Measurements from ENCODE around the gene ZBTB7C.

Gene ZBTB7C

DNA sequence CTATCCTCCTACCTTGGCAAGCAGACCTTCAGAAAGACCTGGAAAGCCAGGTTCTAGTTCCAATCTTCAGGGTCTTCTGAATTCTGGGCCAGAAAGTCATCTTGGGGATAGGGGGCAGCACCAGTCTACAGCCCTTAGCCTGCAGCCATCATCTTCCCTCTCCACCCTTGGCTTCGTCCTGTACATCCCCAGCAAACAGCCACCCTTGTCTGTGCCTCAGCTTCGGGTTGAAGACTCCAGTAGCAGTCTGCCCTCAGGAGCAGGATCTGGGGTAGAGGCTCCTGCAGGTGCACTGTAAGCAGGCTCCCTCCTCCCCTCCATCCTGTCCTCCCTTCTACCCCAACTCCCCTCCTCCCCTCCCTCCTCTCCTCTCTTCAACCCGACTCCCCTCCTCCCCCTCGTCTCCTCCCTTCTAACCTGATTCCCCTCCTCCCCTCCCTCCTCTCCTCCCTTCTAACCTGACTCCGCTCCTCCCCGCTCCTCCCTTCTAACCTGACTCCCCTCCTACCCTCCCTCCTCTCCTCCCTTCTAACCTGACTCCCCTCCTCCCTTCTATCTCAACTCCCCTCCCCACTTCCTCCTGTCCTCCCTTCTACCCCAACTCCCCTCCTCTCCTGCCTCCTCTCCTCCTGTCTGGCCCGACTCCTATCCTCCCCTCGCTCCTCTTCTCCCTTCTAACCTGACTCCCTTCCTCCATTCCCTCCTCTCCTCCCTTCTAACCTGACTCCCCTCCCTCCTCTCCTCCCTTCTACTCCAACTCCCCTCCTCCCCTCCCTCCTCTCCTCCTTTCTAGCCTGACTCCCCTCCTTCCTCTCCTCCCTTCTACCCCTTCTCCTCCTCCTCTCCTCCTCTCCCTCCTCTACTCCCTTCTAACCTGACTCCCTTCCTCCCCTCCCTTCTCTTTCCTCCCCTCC is 388.6 kb downstream of the ZBTB7C start:
- peaks cover 11% of the 10 kb centered on the region for H3K4me1 ChIP-seq (ENCODE audit: insufficient read depth, low read length, poor library complexity, severe bottlenecking)
- H3K9ac ChIP-seq (ENCODE audit: low read depth, low read length, poor library complexity, severe bottlenecking): no peak overlapping the region
- TF ChIP-seq, protein P1, sequence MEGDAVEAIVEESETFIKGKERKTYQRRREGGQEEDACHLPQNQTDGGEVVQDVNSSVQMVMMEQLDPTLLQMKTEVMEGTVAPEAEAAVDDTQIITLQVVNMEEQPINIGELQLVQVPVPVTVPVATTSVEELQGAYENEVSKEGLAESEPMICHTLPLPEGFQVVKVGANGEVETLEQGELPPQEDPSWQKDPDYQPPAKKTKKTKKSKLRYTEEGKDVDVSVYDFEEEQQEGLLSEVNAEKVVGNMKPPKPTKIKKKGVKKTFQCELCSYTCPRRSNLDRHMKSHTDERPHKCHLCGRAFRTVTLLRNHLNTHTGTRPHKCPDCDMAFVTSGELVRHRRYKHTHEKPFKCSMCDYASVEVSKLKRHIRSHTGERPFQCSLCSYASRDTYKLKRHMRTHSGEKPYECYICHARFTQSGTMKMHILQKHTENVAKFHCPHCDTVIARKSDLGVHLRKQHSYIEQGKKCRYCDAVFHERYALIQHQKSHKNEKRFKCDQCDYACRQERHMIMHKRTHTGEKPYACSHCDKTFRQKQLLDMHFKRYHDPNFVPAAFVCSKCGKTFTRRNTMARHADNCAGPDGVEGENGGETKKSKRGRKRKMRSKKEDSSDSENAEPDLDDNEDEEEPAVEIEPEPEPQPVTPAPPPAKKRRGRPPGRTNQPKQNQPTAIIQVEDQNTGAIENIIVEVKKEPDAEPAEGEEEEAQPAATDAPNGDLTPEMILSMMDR (conservative IDR thresholded peaks at IDR 0.05; ENCODE audit: low read length): peak; percentile 42
- no peak for TF ChIP-seq EZH2phosphoT487 (IDR thresholded peaks at IDR 0.05; ENCODE audit: borderline replicate concordance)
- H3K9me3 ChIP-seq (ENCODE audit: insufficient read depth, low read depth, low read length): no peaks in the 10 kb centered on the region
- H3F3A ChIP-seq (ENCODE audit: low read depth): no peaks in the 10 kb centered on the region
- no peaks in the 10 kb centered on the region for H3K9me2 ChIP-seq (replicated peaks; ENCODE audit: low read depth, low read length)
- peak overlapping the region; percentile 25; the same call in 1 of the 2 replicates for H2AFZ ChIP-seq (ENCODE audit: low read length)
- no peaks in the 10 kb centered on the region for H3K27me3 ChIP-seq (ENCODE audit: insufficient read depth, low read length, poor library complexity, severe bottlenecking)
- H3K36me3 ChIP-seq (ENCODE audit: insufficient read depth, low read length): no peaks in the 10 kb centered on the region
- H3K79me2 ChIP-seq (ENCODE audit: insufficient read depth, low read length): no peaks in the 10 kb centered on the region
- H3K4me2 ChIP-seq (ENCODE audit: low read depth, low read length, poor library complexity, severe bottlenecking): no peak overlapping the region
- no peak overlapping the region for H3K4me3 ChIP-seq (ENCODE audit: low read length, poor library complexity, severe bottlenecking)
- no peaks in the 10 kb centered on the region for H4K20me1 ChIP-seq (ENCODE audit: insufficient read depth, low read length, poor library complexity, severe bottlenecking)

DNA sequence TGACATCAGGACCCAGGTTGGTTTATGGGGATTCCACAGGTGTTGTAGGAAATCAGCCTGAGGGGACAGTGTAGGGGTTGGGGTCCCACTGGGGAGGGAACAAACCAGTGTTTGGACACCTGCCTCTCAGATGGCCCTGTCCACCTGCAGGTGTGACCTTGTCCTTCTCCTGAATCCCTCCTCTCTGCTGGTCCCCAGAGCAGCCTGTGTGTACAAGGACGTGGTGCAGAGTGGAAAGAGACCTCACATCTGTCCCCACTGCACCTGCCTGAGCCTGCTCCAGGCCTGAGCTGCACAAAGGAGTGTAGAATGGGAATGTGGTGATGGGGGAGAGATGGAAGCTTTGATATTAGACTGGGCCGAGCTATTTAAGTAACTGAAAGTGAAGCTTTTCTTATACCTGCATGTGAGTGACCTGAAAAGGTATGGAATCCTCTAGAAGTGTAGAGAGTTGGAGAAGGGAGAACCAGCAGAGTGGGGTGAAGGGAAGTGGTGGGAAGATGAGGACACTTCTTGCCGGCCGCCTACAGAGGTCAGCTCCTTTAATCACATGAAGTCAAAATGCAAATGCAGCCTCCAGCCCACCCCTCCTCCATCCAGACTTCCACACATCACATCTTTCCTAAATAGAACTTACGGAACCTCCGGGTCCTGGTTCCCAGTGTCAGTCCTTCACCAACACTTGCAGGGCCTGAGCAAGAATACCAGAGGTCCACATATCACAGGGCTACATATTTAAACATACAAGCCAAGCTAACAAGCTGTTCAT is 389.4 kb downstream of the ZBTB7C start:
- Histone ChIP-seq H4K20me1 (ENCODE audit: insufficient read depth, low read length, poor library complexity, severe bottlenecking) (no peaks in the 10 kb centered on the region), H3K79me2 (ENCODE audit: insufficient read depth, low read length) (no peaks in the 10 kb centered on the region), H3K4me2 (ENCODE audit: low read depth, low read length, poor library complexity, severe bottlenecking) (no peak overlapping the region), H3K9me2 (replicated peaks; ENCODE audit: low read depth, low read length) (no peaks in the 10 kb centered on the region), H2AFZ (ENCODE audit: low read length) (no peak overlapping the region), H3K36me3 (ENCODE audit: insufficient read depth, low read length) (no peaks in the 10 kb centered on the region), H3K4me3 (ENCODE audit: low read length, poor library complexity, severe bottlenecking) (no peak overlapping the region), H3F3A (ENCODE audit: low read depth) (no peaks in the 10 kb centered on the region), H3K9ac (ENCODE audit: low read depth, low read length, poor library complexity, severe bottlenecking) (no peak overlapping the region), H3K9me3 (ENCODE audit: insufficient read depth, low read depth, low read length) (no peaks in the 10 kb centered on the region), H3K4me1 (ENCODE audit: insufficient read depth, low read length, poor library complexity, severe bottlenecking) (peaks cover 11% of the 10 kb centered on the region), H3K27me3 (ENCODE audit: insufficient read depth, low read length, poor library complexity, severe bottlenecking) (no peaks in the 10 kb centered on the region)
- TF ChIP-seq EZH2phosphoT487 (IDR thresholded peaks at IDR 0.05; ENCODE audit: borderline replicate concordance): no peak
- TF ChIP-seq, protein P1 (conservative IDR thresholded peaks at IDR 0.05; ENCODE audit: low read length): no peak

DNA sequence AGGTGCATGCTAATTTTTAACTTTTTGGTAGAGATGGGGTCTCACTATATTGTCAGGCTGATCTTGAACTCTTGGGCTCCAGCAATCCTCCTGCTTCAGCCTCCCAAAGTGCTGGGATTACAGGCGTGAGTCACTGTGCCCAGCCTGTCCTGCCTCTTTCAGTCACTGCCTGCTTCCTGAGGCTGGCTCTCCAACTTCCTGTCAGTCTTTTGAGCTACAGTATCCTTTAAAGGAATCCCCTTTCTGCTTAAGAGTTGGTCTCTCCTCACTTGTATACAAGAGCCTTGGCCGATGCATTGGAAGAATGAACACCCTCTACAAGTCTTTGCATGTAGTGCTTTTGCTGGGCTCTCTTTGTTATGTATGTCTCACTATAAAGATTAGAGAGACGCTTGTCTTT is 390.3 kb downstream of the ZBTB7C start:
- Histone ChIP-seq H4K20me1 (ENCODE audit: insufficient read depth, low read length, poor library complexity, severe bottlenecking) (no peaks in the 10 kb centered on the region), H3K4me3 (ENCODE audit: low read length, poor library complexity, severe bottlenecking) (no peak overlapping the region), H3K27me3 (ENCODE audit: insufficient read depth, low read length, poor library complexity, severe bottlenecking) (no peaks in the 10 kb centered on the region), H3K9me3 (ENCODE audit: insufficient read depth, low read depth, low read length) (no peaks in the 10 kb centered on the region), H3K9ac (ENCODE audit: low read depth, low read length, poor library complexity, severe bottlenecking) (no peak overlapping the region), H3K36me3 (ENCODE audit: insufficient read depth, low read length) (no peaks in the 10 kb centered on the region), H2AFZ (ENCODE audit: low read length) (0 out of 2 replicates have a peak overlapping the region, but pooled peaks have one; percentile 28), H3K4me2 (ENCODE audit: low read depth, low read length, poor library complexity, severe bottlenecking) (no peak overlapping the region), H3K4me1 (ENCODE audit: insufficient read depth, low read length, poor library complexity, severe bottlenecking) (peaks cover 11% of the 10 kb centered on the region), H3K79me2 (ENCODE audit: insufficient read depth, low read length) (no peaks in the 10 kb centered on the region), H3F3A (ENCODE audit: low read depth) (no peaks in the 10 kb centered on the region), H3K9me2 (replicated peaks; ENCODE audit: low read depth, low read length) (no peaks in the 10 kb centered on the region)
- TF ChIP-seq EZH2phosphoT487 (IDR thresholded peaks at IDR 0.05; ENCODE audit: borderline replicate concordance): no peak
- TF ChIP-seq, protein P1 (conservative IDR thresholded peaks at IDR 0.05; ENCODE audit: low read length): no peak

Measured in Loucy (cell line).